Ectodermal cell (in vitro differentiated cells): Measurements from ENCODE around the gene MMP24OS.

Experiments
- H3K27ac ChIP-seq: 2 replicates; pipeline ENCODE4 v1.7.0; 2013; ENCODE audit warnings: mild to moderate bottlenecking, low read depth, low read length; ENCODE audit not compliant: insufficient read depth, poor library complexity, severe bottlenecking
- H3K27me3 ChIP-seq: 2 replicates; pipeline ENCODE4 v1.7.0; 2013; ENCODE audit warnings: mild to moderate bottlenecking, low read length; ENCODE audit not compliant: insufficient read depth, control insufficient read depth, poor library complexity, severe bottlenecking
- H3K36me3 ChIP-seq: one replicate; pipeline ENCODE4 v1.7.0; 2013; ENCODE audit warnings: low read length; ENCODE audit not compliant: control insufficient read depth, insufficient read depth
- H3K4me1 ChIP-seq: one replicate; pipeline ENCODE4 v1.7.0; 2013; ENCODE audit warnings: low read length; ENCODE audit not compliant: control insufficient read depth, insufficient read depth
- H3K4me3 ChIP-seq: 2 replicates; pipeline ENCODE4 v1.7.0; 2013; ENCODE audit warnings: low read depth, low read length, control low read depth; ENCODE audit not compliant: insufficient read depth
- H3K9me3 ChIP-seq: 2 replicates; pipeline ENCODE4 v1.7.0; 2013; ENCODE audit warnings: mild to moderate bottlenecking, low read length, moderate library complexity; ENCODE audit not compliant: control insufficient read depth
- WGBS, 2 experiments: methylation state at CpG; one replicate each; pipeline ENCODE4 v1.1.7; 2013; ENCODE audit warnings: missing lambda C conversion rate in 2 of 2; 5-methylcytosine and 5-hydroxymethylcytosine counted together

Gene MMP24OS

GRCh38 chr20:35248641-35249475, 29.1 kb downstream of the MMP24OS start:
- Histone ChIP-seq H3K9me3 (no peaks in the 10 kb centered on the region), H3K4me1 (no peaks in the 10 kb centered on the region), H3K27me3 (no peaks in the 10 kb centered on the region), H3K36me3 (no peaks in the 10 kb centered on the region), H3K4me3 (no peak overlapping the region), H3K27ac (no peak overlapping the region)
- WGBS, 2 experiments: 88 to 91% methylated on average over 9 of the region's 9 CpGs

GRCh38 chr20:35246723-35247122, 31.2 kb downstream of the MMP24OS start:
- H3K27me3 ChIP-seq: no peaks in the 10 kb centered on the region
- no peak overlapping the region for H3K4me3 ChIP-seq
- no peaks in the 10 kb centered on the region for H3K4me1 ChIP-seq
- no peaks in the 10 kb centered on the region for H3K36me3 ChIP-seq
- no peaks in the 10 kb centered on the region for H3K9me3 ChIP-seq
- 89 to 92% methylated on average over 12 of the region's 12 CpGs for WGBS, 2 experiments
- no peak overlapping the region for H3K27ac ChIP-seq

GRCh38 chr20:35243986-35244385, 33.9 kb downstream of the MMP24OS start:
- Histone ChIP-seq H3K27me3 (no peaks in the 10 kb centered on the region), H3K4me3 (no peak overlapping the region), H3K36me3 (no peaks in the 10 kb centered on the region), H3K9me3 (no peaks in the 10 kb centered on the region), H3K4me1 (no peaks in the 10 kb centered on the region), H3K27ac (no peak overlapping the region)
- 85 to 86% methylated on average over 2 of the region's 2 CpGs for WGBS, 2 experiments

GRCh38 chr20:35243317-35243716, 34.6 kb downstream of the MMP24OS start:
- WGBS, 2 experiments: 83 to 94% methylated on average over 2 of the region's 2 CpGs
- H3K27me3 ChIP-seq: no peaks in the 10 kb centered on the region
- no peak overlapping the region for H3K27ac ChIP-seq
- H3K4me3 ChIP-seq: no peak overlapping the region
- no peaks in the 10 kb centered on the region for H3K4me1 ChIP-seq
- no peaks in the 10 kb centered on the region for H3K9me3 ChIP-seq
- H3K36me3 ChIP-seq: no peaks in the 10 kb centered on the region

- Histone ChIP-seq H3K9me3 (no peaks in the 10 kb centered on the region), H3K27ac (no peak overlapping the region), H3K36me3 (no peaks in the 10 kb centered on the region), H3K4me3 (no peak overlapping the region), H3K4me1 (no peaks in the 10 kb centered on the region), H3K27me3 (no peaks in the 10 kb centered on the region)
- 84 to 92% methylated on average over 2 of the region's 2 CpGs for WGBS, 2 experiments
These were observed 37.1 kb downstream of the MMP24OS start for GRCh38 chr20:35240811-35241293.

GRCh38 chr20:35240083-35240810, 37.7 kb downstream of the MMP24OS start:
- H3K27ac ChIP-seq: no peak overlapping the region
- WGBS, 2 experiments: 81 to 85% methylated on average over 5 of the region's 5 CpGs
- no peaks in the 10 kb centered on the region for H3K36me3 ChIP-seq
- no peaks in the 10 kb centered on the region for H3K27me3 ChIP-seq
- no peaks in the 10 kb centered on the region for H3K9me3 ChIP-seq
- no peak overlapping the region for H3K4me3 ChIP-seq
- H3K4me1 ChIP-seq: no peaks in the 10 kb centered on the region

- Histone ChIP-seq H3K36me3 (no peaks in the 10 kb centered on the region), H3K27me3 (no peaks in the 10 kb centered on the region), H3K27ac (no peak overlapping the region), H3K4me1 (no peaks in the 10 kb centered on the region), H3K4me3 (no peak overlapping the region), H3K9me3 (no peaks in the 10 kb centered on the region)
- 89 to 93% methylated on average over 5 of the region's 5 CpGs for WGBS, 2 experiments
These were observed 39.2 kb downstream of the MMP24OS start for GRCh38 chr20:35238735-35239134.

GRCh38 chr20:35238170-35238569, 39.8 kb downstream of the MMP24OS start:
- H3K9me3 ChIP-seq: no peaks in the 10 kb centered on the region
- 92 to 95% methylated on average over 4 of the region's 4 CpGs for WGBS, 2 experiments
- no peaks in the 10 kb centered on the region for H3K4me1 ChIP-seq
- H3K36me3 ChIP-seq: no peaks in the 10 kb centered on the region
- H3K27ac ChIP-seq: no peak overlapping the region
- no peak overlapping the region for H3K4me3 ChIP-seq
- H3K27me3 ChIP-seq: no peaks in the 10 kb centered on the region

- Histone ChIP-seq H3K4me1 (no peaks in the 10 kb centered on the region), H3K36me3 (no peaks in the 10 kb centered on the region), H3K27ac (no peak overlapping the region), H3K9me3 (no peaks in the 10 kb centered on the region), H3K27me3 (no peaks in the 10 kb centered on the region), H3K4me3 (no peak overlapping the region)
These were observed 40.4 kb downstream of the MMP24OS start for GRCh38 chr20:35237486-35237885.

GRCh38 chr20:35235881-35236280, 42.0 kb downstream of the MMP24OS start:
- WGBS, 2 experiments: 96 to 97% methylated on average over 6 of the region's 6 CpGs
- Histone ChIP-seq H3K4me3 (no peak overlapping the region), H3K27me3 (no peaks in the 10 kb centered on the region), H3K9me3 (no peaks in the 10 kb centered on the region), H3K27ac (no peak overlapping the region), H3K36me3 (no peaks in the 10 kb centered on the region), H3K4me1 (no peaks in the 10 kb centered on the region)
